IMR-90 (cell line): ENCODE results near the gene PPP1R13B. TPM values are rescaled to one million over a fixed set of nuclear protein-coding genes. Genes with fewer than 3 reads are reported as not detected.
A peak's percentile ranks its signal among the peaks of the same experiment; 100 is the strongest.

Experiments used
- ATAC-seq: fragments of 200-7000 bp; cut with Tn5 transposase; 2 replicates; pipeline ENCODE4 v1.9.1; 2020; ENCODE audit warnings: low read depth, mild to moderate bottlenecking, moderate library complexity
- BruUV-seq: library from RNA; stranded (reverse); fragments of 400-500 nt; replicated peaks from 2 replicates; lab custom pipeline; 2021; lab: Mats Ljungman, UMichigan
- CTCF ChIA-PET: fragments of 300-600 bp; formaldehyde crosslinking; extraction: SDS; loops from one replicate; lab custom pipeline; 2021; ENCODE audit warnings: antibody characterized with exemption; lab: Yijun Ruan, JAX
- POLR2A ChIA-PET: fragments of 300-600 bp; sonication (Branson Sonifier 250); formaldehyde crosslinking; loops from one replicate; lab custom pipeline; 2022; ENCODE audit warnings: antibody characterized with exemption; ENCODE audit not compliant: unreplicated experiment; lab: Charles Lee
- DNase-seq: peaks from one replicate; pipeline ENCODE4 v3.0.0; 2013
- H2AFZ ChIP-seq: replicated peaks from 2 replicates; pipeline ENCODE3; 2013; ENCODE audit warnings: low read length, mild to moderate bottlenecking; ENCODE audit not compliant: poor library complexity
- H2AK5ac ChIP-seq: 2 replicates; pipeline ENCODE4 v1.6.1; 2013; ENCODE audit warnings: low read depth, low read length, inconsistent platforms
- H2AK9ac ChIP-seq: replicated peaks from 2 replicates; pipeline ENCODE3; 2013; ENCODE audit warnings: mild to moderate bottlenecking, low read depth, low read length, moderate library complexity; ENCODE audit not compliant: poor library complexity
- H2BK120ac ChIP-seq: 2 replicates; pipeline ENCODE4 v1.6.1; 2013; ENCODE audit warnings: low read depth, low read length, inconsistent platforms
- H2BK15ac ChIP-seq: 3 replicates; pipeline ENCODE4 v1.6.1; 2013; ENCODE audit warnings: low read depth, low read length, inconsistent platforms
- H2BK20ac ChIP-seq: 2 replicates; pipeline ENCODE4 v1.6.1; 2013; ENCODE audit warnings: low read depth, mild to moderate bottlenecking, inconsistent platforms, low read length, moderate library complexity
- H2BK5ac ChIP-seq: 2 replicates; pipeline ENCODE4 v1.6.1; 2013; ENCODE audit warnings: mild to moderate bottlenecking, low read depth, low read length, inconsistent platforms; ENCODE audit not compliant: poor library complexity, severe bottlenecking
- H3K14ac ChIP-seq: replicated peaks from 2 replicates; pipeline ENCODE4 v1.6.1; 2013; ENCODE audit warnings: low read depth, low read length, inconsistent platforms
- H3K18ac ChIP-seq: 2 replicates; pipeline ENCODE4 v1.6.1; 2013; ENCODE audit warnings: low read depth, low read length, control low read depth
- H3K23ac ChIP-seq: 2 replicates; pipeline ENCODE4 v1.6.1; 2013; ENCODE audit warnings: low read depth, low read length, inconsistent platforms
- H3K27ac ChIP-seq: 2 replicates; pipeline ENCODE4 v1.5.1; 2013; ENCODE audit warnings: mild to moderate bottlenecking, control low read depth, low read length; ENCODE audit not compliant: insufficient read depth
- H3K27me3 ChIP-seq: 2 replicates; pipeline ENCODE4 v1.6.1; 2013; ENCODE audit warnings: low read length; ENCODE audit not compliant: control insufficient read depth, insufficient read depth
- H3K36me3 ChIP-seq: 2 replicates; pipeline ENCODE4 v1.6.1; 2013; ENCODE audit warnings: low read length, mixed read lengths; ENCODE audit not compliant: control insufficient read depth, insufficient read depth
- H3K4ac ChIP-seq: 2 replicates; pipeline ENCODE4 v1.6.1; 2013; ENCODE audit warnings: low read depth, low read length, inconsistent platforms
- H3K4me1 ChIP-seq: 2 replicates; pipeline ENCODE4 v1.6.1; 2013; ENCODE audit warnings: low read length, mixed read lengths; ENCODE audit not compliant: control insufficient read depth, insufficient read depth
- H3K4me2 ChIP-seq: 2 replicates; pipeline ENCODE4 v1.6.1; 2013; ENCODE audit warnings: low read depth, mild to moderate bottlenecking, control low read depth, low read length, moderate library complexity
- H3K4me3 ChIP-seq: 2 replicates; pipeline ENCODE4 v1.5.1; 2013; ENCODE audit warnings: low read depth, mild to moderate bottlenecking, control low read depth, low read length, moderate library complexity; ENCODE audit not compliant: insufficient read depth
- H3K56ac ChIP-seq: 2 replicates; pipeline ENCODE4 v1.6.1; 2013; ENCODE audit warnings: low read length, inconsistent platforms; ENCODE audit not compliant: insufficient read depth; ENCODE audit errors: extremely low read depth
- H3K79me1 ChIP-seq, 2 experiments: 2 replicates each; pipeline ENCODE4 v1.6.1; 2013; ENCODE audit warnings: low read length in 2 of 2, inconsistent platforms in 1 of 2, low read depth in 1 of 2
- H3K9ac ChIP-seq: 2 replicates; pipeline ENCODE4 v1.6.1; 2013; ENCODE audit warnings: low read depth, low read length, control low read depth
- H3K9me1 ChIP-seq: 2 replicates; pipeline ENCODE4 v1.6.1; 2013; ENCODE audit warnings: low read length, inconsistent platforms; ENCODE audit not compliant: insufficient read depth
- H3K9me3 ChIP-seq: 2 replicates; pipeline ENCODE4 v1.6.1; 2013; ENCODE audit warnings: low read length; ENCODE audit not compliant: control insufficient read depth, insufficient read depth
- H4K20me1 ChIP-seq: 2 replicates; pipeline ENCODE4 v1.6.1; 2013; ENCODE audit warnings: low read length, inconsistent platforms; ENCODE audit not compliant: insufficient read depth
- H4K5ac ChIP-seq: 2 replicates; pipeline ENCODE4 v1.6.1; 2013; ENCODE audit warnings: mild to moderate bottlenecking, low read depth, low read length, control low read depth
- H4K8ac ChIP-seq, 2 experiments: 2 replicates each; pipeline ENCODE4 v1.6.1; 2013; ENCODE audit warnings: low read depth in 2 of 2, low read length in 2 of 2, control low read depth in 1 of 2, inconsistent platforms in 1 of 2
- H4K91ac ChIP-seq: 2 replicates; pipeline ENCODE4 v1.6.1; 2013; ENCODE audit warnings: low read depth, low read length, inconsistent platforms; ENCODE audit not compliant: insufficient read depth
- BHLHE40 ChIP-seq: fragments of 150-350 bp; IDR thresholded peaks from 2 replicates; pipeline ENCODE4 v1.6.1; 2016; ENCODE audit warnings: mild to moderate bottlenecking, low read depth, low read length
- CEBPB ChIP-seq: IDR thresholded peaks from 2 replicates; pipeline ENCODE4 v1.6.1; 2012; ENCODE audit warnings: low read depth, low read length, improper control_type of control experiment
- ELK1 ChIP-seq: fragments of 150-350 bp; IDR thresholded peaks from 2 replicates; pipeline ENCODE4 v1.6.1; 2016; ENCODE audit warnings: low read depth, mild to moderate bottlenecking, low read length, moderate library complexity, borderline replicate concordance
- FOS ChIP-seq: fragments of 150-350 bp; IDR thresholded peaks from 2 replicates; pipeline ENCODE4 v1.6.1; 2016; ENCODE audit warnings: low read depth, low read length
- NFE2L2 ChIP-seq: fragments of 150-350 bp; IDR thresholded peaks from 2 replicates; pipeline ENCODE4 v1.6.1; 2016; ENCODE audit warnings: low read depth, mild to moderate bottlenecking, low read length
- RAD21 ChIP-seq: IDR thresholded peaks from 2 replicates; pipeline ENCODE4 v1.6.1; 2012; ENCODE audit warnings: low read length, improper control_type of control experiment
- RCOR1 ChIP-seq: IDR thresholded peaks from 2 replicates; pipeline ENCODE4 v1.6.1; 2012; ENCODE audit warnings: mild to moderate bottlenecking, low read length, improper control_type of control experiment; ENCODE audit not compliant: insufficient replicate concordance
- USF2 ChIP-seq: fragments of 150-350 bp; IDR thresholded peaks from 2 replicates; pipeline ENCODE4 v1.6.1; 2017; ENCODE audit warnings: mild to moderate bottlenecking, antibody characterized with exemption, low read length, low read depth
- WGBS, 2 experiments: methylation state at CpG; one replicate each; pipeline versions ENCODE4 v1.1.5 to v1.1.7; 2013; ENCODE audit warnings: missing lambda C conversion rate in 2 of 2; ENCODE audit not compliant: insufficient read length in 1 of 2; ENCODE audit errors: extremely low coverage in 2 of 2; 5-methylcytosine and 5-hydroxymethylcytosine counted together
- dilution Hi-C: fragments of 300-500 bp; cut with HindIII; formaldehyde crosslinking; loops from one replicate; pipeline ENCODE4 v1.14.3; 2018; ENCODE audit warnings: low sequenced_read_pairs; ENCODE audit not compliant: unreplicated experiment
- in situ Hi-C: fragments of 300-500 bp; cut with MboI; formaldehyde crosslinking; loops from 3 replicates; pipeline ENCODE4 v1.14.3; 2019; ENCODE audit warnings: low sequenced_read_pairs, inconsistent platforms, mixed read lengths
- intact Hi-C: fragments of 100-400 bp; cut with micrococcal nuclease; formaldehyde crosslinking; loops from 2 replicates; pipeline ENCODE4 v1.10.0; 2022
- microRNA-seq, 2 experiments: library from miRNA; stranded (forward) in 1 of 2; unstranded in 1 of 2; fragments of 10-50 nt in 1 of 2; fragments of <30 nt in 1 of 2; gene quantifications in 1 of 2; microRNA quantifications in 1 of 2; one replicate each; pipeline versions ENCODE3 to v1.1.0; 2013 to 2020; ENCODE audit not compliant: insufficient read depth in 1 of 2, insufficient read length in 1 of 2, unreplicated experiment in 1 of 2
- polyA plus RNA-seq, 3 experiments: library from polyadenylated mRNA; depleted of rRNA; stranded (reverse); fragments of >200 nt; gene quantifications; 2 replicates each; pipeline ENCODE4 v1.2.3, GENCODE V29; 2012; ENCODE audit warnings: low replicate concordance in 1 of 3
- small RNA-seq, 5 experiments: library from RNA; depleted of rRNA; stranded (forward); fragments of <200 nt; gene quantifications; one replicate each; pipeline ENCODE3, GENCODE V24; 2012
- total RNA-seq: library from RNA; depleted of rRNA; stranded (reverse); fragments of >200 nt; gene quantifications from 2 replicates; pipeline ENCODE4 v1.2.3, GENCODE V29; 2012; rRNA removed

PPP1R13B gene
- total and polyA plus RNA-seq, 2 of the 4 experiments (the other 2 are of a cell fraction): 1.6 to 2.8 TPM

GRCh38 chr14:103684471-103684870, 162.9 kb downstream of the PPP1R13B start:
- Histone ChIP-seq H2BK20ac (no peak overlapping the region), H3K9me1 (peaks cover 10% of the 10 kb centered on the region; the same call in 1 of the 2 replicates), H2BK15ac (no peak overlapping the region), H3K4ac (no peak overlapping the region), H2BK5ac (no peak overlapping the region), H2AK5ac (no peak overlapping the region), H2AK9ac (no peak overlapping the region), H4K91ac (no peak overlapping the region), H4K8ac (no peak overlapping the region), H3K79me1 (peaks cover 42 to 70% of the 10 kb centered on the region in 2 experiments), H3K4me2 (no peak overlapping the region), H4K5ac (no peak overlapping the region), H3K9me3 (no peaks in the 10 kb centered on the region), H3K9ac (0 out of 2 replicates have a peak overlapping the region, but pooled peaks have one; percentile 19), H3K36me3 (peaks cover 62% of the 10 kb centered on the region), H3K4me1 (peaks cover 8% of the 10 kb centered on the region), H3K4me3 (no peak overlapping the region), H3K27ac (no peak overlapping the region), H3K56ac (no peak overlapping the region), H3K23ac (no peak overlapping the region), H2BK120ac (no peak overlapping the region), H3K14ac (no peak overlapping the region), H2AFZ (no peak overlapping the region), H3K27me3 (no peaks in the 10 kb centered on the region), H3K18ac (no peak overlapping the region), H4K20me1 (peaks cover 44% of the 10 kb centered on the region)
- intact Hi-C loops: no loop called here
- TF ChIP-seq USF2: no peak
- no peak for TF ChIP-seq FOS
- no peak for TF ChIP-seq CEBPB
- no peak for TF ChIP-seq BHLHE40
- no peak for TF ChIP-seq ELK1
- no peak for TF ChIP-seq NFE2L2
- no peak for TF ChIP-seq RCOR1
- no peak for TF ChIP-seq RAD21
- in situ Hi-C loops: loop anchor here (10.0 kb wide), 1 partner anchor 110 kb away; no protein-coding TSS in a partner anchor
- POLR2A ChIA-PET: no interaction called here
- dilution Hi-C loops: no loop called here
- WGBS, 2 experiments: 83% methylated on average over 2 of the region's 6 CpGs; no CpG with 5 or more reads in 1 of the 2 experiments
- no TSS peak for BruUV-seq
- ATAC-seq (no peak), DNase-seq (no peak)
- CTCF ChIA-PET: no interaction called here

Small RNA genes lying within 50 kb of the gene (microRNA-seq; reads per million reads assigned to microRNA genes)
- gene RF00019 (ENCODE audit: insufficient read depth, insufficient read length) (not detected), gene RF00280 (ENCODE audit: insufficient read depth, insufficient read length) (not detected)

Small RNA genes lying within 50 kb of the gene (small RNA-seq; reads per million reads assigned to genes)
- gene RF00019: 0 reads per million in 5 experiments
- 0 to 0.04 (median 0) reads per million in 5 experiments for gene RF00280

Other genes with a start within 250 kb of the PPP1R13B start
- 101 and 139 TPM in 2 replicates for gene KLC1, start 218.4 kb downstream of the PPP1R13B start, total RNA-seq
- gene KLC1, start 218.4 kb downstream of the PPP1R13B start, polyA plus RNA-seq (2012; rRNA removed): 155 and 157 TPM in 2 replicates
- gene XRCC3, start 132.1 kb downstream of the PPP1R13B start, total RNA-seq: 7.5 and 8.1 TPM in 2 replicates
- gene XRCC3, start 132.1 kb downstream of the PPP1R13B start, polyA plus RNA-seq (2012; rRNA removed): 9.0 and 9.5 TPM in 2 replicates
- gene ZFYVE21, start 131.8 kb downstream of the PPP1R13B start, total RNA-seq: 41.2 and 41.4 TPM in 2 replicates
- 89.2 and 93.4 TPM in 2 replicates for gene ZFYVE21, start 131.8 kb downstream of the PPP1R13B start, polyA plus RNA-seq (2012; rRNA removed)
- under 0.01 and 0.18 TPM in 2 replicates for gene TDRD9, start 80.9 kb upstream of the PPP1R13B start, total RNA-seq
- gene TDRD9, start 80.9 kb upstream of the PPP1R13B start, polyA plus RNA-seq (2012; rRNA removed): 0.07 and 0.09 TPM in 2 replicates
- gene RD3L, start 95.0 kb upstream of the PPP1R13B start, total RNA-seq: not detected in 2 replicates
- not detected in 2 replicates for gene RD3L, start 95.0 kb upstream of the PPP1R13B start, polyA plus RNA-seq (2012; rRNA removed)
- gene ASPG, start 238.1 kb upstream of the PPP1R13B start, total RNA-seq: not detected in 2 replicates
- not detected in 2 replicates for gene ASPG, start 238.1 kb upstream of the PPP1R13B start, polyA plus RNA-seq (2012; rRNA removed)